ENCODE results near the gene DBP. TPM values are rescaled to one million over a fixed set of nuclear protein-coding genes. Genes with fewer than 3 reads are reported as not detected.

DBP gene
- total RNA-seq, 4 donors from 2014 or later = 8.7 to 13.8 (median 11.6) TPM

DNA sequence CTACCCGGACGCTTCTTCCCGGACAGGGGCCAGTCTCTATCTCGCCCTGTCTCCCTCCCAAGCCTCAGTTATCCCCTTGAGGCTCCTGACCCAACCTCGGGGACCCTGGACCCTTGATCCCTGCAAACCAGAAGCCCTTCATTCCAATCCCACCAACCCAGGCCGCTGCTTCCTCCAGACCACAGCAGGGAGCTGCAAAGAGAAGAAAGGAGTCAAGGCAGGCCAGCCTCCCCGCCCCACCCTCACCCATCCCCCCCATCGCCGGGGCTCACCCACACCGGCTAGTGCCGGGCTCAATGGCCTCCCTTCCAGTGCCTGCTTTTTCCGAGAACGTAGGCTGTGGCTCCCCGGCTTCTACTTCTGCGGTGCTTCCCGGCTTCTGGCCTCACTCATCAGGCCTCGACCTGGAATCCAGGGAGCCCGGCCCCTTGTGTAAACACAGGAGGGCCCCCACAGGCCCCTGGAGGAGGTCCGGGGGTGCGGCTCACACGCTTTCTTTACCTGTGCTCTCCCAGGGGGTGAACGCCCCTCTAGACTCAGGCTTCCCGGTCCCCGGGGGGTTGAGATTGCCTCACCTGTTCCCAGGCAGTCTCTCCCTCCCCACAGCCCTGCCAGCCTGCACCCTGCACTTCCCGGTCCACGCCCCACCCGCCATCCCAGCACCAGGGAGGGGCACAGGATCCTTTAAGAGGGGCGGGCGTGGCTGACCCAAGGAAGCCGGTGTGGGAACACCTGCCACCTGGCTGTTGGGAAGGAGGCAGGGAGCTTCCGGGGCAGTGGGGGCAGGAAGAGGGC is 22.5 kb downstream of the DBP start, which contains the start of gene FAM83E:
FAM83E (minus strand) TSS at position 641 of the 795 bp plus-strand sequence. CDS start 1,704 bp downstream, outside the sequence.
- in situ Hi-C loops (cut with MboI; ENCODE audit: low pct_ligation_motif_present in 1 of 4, low pct_unique_long_range_greater_than_20kb in 1 of 4, low sequenced_read_pairs in 3 of 4) = no loop called here
- H3K4me3 ChIP-seq = peak within 1 kb of the TSS in 3 of 4 donors; percentile 33 to 50 (median 36)
- peak; percentile 96 for DNase-seq
- peak within 1 kb of the TSS; percentile 90 to 97 (median 94) for H3K27ac ChIP-seq
- H3K27me3 ChIP-seq = no peaks in the 10 kb centered on the region
- H3K9me3 ChIP-seq = no peaks in the 10 kb centered on the region
- peaks cover 0 to 19% (median 6%) of the 10 kb centered on the region in 4 donors for H3K36me3 ChIP-seq
- TF ChIP-seq, protein P1, sequence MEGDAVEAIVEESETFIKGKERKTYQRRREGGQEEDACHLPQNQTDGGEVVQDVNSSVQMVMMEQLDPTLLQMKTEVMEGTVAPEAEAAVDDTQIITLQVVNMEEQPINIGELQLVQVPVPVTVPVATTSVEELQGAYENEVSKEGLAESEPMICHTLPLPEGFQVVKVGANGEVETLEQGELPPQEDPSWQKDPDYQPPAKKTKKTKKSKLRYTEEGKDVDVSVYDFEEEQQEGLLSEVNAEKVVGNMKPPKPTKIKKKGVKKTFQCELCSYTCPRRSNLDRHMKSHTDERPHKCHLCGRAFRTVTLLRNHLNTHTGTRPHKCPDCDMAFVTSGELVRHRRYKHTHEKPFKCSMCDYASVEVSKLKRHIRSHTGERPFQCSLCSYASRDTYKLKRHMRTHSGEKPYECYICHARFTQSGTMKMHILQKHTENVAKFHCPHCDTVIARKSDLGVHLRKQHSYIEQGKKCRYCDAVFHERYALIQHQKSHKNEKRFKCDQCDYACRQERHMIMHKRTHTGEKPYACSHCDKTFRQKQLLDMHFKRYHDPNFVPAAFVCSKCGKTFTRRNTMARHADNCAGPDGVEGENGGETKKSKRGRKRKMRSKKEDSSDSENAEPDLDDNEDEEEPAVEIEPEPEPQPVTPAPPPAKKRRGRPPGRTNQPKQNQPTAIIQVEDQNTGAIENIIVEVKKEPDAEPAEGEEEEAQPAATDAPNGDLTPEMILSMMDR (IDR thresholded peaks at IDR 0.05) = peak in 2 of 5 experiments; percentile 14 to 44
- TF ChIP-seq EP300 (IDR thresholded peaks at IDR 0.05; ENCODE audit: low read depth) = peak; percentile 69
- TF ChIP-seq POLR2AphosphoS5 (IDR thresholded peaks at IDR 0.05) = peak; percentile 37 to 93 (median 81)
- peak; percentile 91 for TF ChIP-seq POLR2A (IDR thresholded peaks at IDR 0.05)
- intact Hi-C loops (cut with DNase I; ENCODE audit: low total_unique reads) = no loop called here
- peaks cover 24 to 43% (median 42%) of the 10 kb centered on the region in 4 donors for H3K4me1 ChIP-seq
- 58% methylated on average over 24 of the region's 31 CpGs; no CpG with 5 or more reads in 1 of the 2 donors for WGBS, 2 donors (ENCODE audit: low coverage in 1 of 2)

DNA sequence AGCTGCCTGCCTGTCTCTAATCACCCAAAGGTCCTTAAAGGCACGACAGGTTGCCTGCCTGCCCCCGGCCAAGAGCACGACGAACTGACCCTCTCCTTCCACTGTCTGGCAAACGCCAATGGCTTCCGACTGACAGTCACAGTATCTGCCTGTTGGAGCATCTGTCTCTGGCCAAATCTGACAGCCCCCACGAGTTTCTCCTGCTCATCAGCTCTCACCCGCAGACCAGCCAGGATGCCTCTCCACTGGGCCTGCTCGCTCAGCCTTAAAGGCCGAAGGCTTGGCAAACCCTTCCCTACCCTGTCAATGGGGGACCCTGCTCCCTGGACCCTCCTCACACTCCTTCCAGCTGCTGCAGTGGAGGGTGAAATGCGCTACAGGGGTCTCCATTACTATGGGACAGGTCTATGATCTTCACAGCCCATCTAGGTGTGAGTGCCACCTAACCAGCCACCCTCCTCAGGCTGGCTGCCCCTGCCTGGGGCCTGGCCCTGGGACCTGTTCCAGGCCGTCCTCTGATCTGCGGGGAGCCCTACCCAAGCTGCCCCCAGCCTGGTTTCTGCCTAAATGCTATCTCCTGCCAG is 23.2 kb downstream of the DBP start:
- Histone ChIP-seq H3K36me3 (peaks cover 0 to 19% (median 6%) of the 10 kb centered on the region in 4 donors), H3K9me3 (no peaks in the 10 kb centered on the region), H3K4me3 (peak overlapping the region in 3 of 4 donors; percentile 33 to 50 (median 36)), H3K4me1 (peaks cover 24 to 41% (median 40%) of the 10 kb centered on the region in 4 donors), H3K27me3 (no peaks in the 10 kb centered on the region), H3K27ac (peak overlapping the region; percentile 90 to 97 (median 94))
- WGBS, 2 donors (ENCODE audit: low coverage in 1 of 2) = 46% methylated on average over 13 of the region's 13 CpGs; no CpG with 5 or more reads in 1 of the 2 donors
- intact Hi-C loops (cut with DNase I; ENCODE audit: low total_unique reads) = no loop called here
- DNase-seq = no peak
- TF ChIP-seq EP300 (IDR thresholded peaks at IDR 0.05; ENCODE audit: low read depth) (no peak), POLR2A (IDR thresholded peaks at IDR 0.05) (no peak)
- in situ Hi-C loops (cut with MboI; ENCODE audit: low pct_ligation_motif_present in 1 of 4, low pct_unique_long_range_greater_than_20kb in 1 of 4, low sequenced_read_pairs in 3 of 4) = no loop called here

DNA sequence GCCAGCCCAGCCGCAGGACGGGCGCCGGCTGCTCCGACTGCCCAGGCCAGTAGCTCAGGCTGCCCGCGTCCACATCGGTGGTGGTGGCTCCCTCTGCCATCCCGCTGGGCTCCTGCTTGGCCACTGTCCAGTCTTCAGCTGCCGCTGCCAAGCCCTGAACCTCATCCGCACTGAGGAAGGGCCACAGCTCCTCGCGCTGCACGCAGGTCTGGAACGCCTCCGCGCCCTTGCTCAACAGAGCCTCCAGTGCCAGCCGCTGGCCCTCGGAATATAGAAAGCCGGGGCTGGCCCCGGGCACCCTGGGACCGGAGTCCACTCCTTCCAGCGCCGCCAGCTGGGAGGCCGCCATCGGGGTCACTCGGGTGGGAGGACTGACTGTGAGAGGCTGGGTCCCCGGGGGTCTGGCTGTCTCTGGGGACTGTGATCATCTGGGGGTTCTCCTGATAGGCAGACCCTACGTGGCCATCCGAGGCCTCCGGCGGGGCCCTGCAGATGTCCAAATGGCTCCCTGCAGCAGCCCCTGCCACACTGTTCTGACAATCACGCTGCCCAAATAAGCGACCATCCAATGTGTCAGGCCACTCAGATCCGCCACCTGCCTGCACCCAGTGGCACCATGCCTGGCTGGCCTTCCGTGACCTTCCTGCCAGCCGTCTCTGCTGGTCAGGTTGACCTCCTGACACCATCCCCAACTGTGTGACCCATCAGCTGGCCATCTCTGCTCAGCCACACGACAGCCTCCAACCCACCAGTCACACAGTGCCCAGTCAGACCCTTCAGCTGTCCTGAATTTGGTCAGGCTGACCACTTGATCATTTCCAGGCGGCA is 23.9 kb downstream of the DBP start:
- DNase-seq = peak; percentile 72
- in situ Hi-C loops (cut with MboI; ENCODE audit: low pct_ligation_motif_present in 1 of 4, low pct_unique_long_range_greater_than_20kb in 1 of 4, low sequenced_read_pairs in 3 of 4) = no loop called here

DNA sequence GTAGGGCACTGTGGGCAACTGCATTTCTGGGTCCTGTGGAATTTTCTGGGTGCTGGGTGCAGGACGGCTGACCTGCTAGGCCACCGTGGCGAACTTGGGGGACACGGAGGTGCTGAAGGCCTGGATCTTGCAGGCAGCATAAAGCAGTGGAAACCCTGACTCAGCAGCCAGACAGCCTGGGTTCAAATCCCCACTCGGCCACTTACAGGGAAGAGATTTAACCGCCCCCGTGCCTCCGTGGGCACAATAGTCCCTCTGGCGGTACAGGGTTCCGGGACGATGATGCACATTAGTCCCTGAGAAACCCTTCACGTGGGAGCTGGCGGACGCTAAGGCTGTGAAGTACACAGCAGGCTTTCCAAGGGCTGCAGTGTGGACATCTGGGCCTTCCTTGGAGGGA is 25.3 kb downstream of the DBP start:
- 90% methylated on average over 14 of the region's 14 CpGs; no CpG with 5 or more reads in 1 of the 2 donors for WGBS, 2 donors (ENCODE audit: low coverage in 1 of 2)
- Histone ChIP-seq H3K36me3 (peaks cover 0 to 17% (median 5%) of the 10 kb centered on the region in 4 donors), H3K4me1 (peaks cover 14 to 25% (median 24%) of the 10 kb centered on the region in 4 donors), H3K27ac (no peak overlapping the region), H3K27me3 (no peaks in the 10 kb centered on the region), H3K9me3 (no peaks in the 10 kb centered on the region), H3K4me3 (no peak overlapping the region)
- intact Hi-C loops (cut with DNase I; ENCODE audit: low total_unique reads) = no loop called here
- in situ Hi-C loops (cut with MboI; ENCODE audit: low pct_ligation_motif_present in 1 of 4, low pct_unique_long_range_greater_than_20kb in 1 of 4, low sequenced_read_pairs in 3 of 4) = no loop called here
- DNase-seq = no peak
- TF ChIP-seq, protein P1 (IDR thresholded peaks at IDR 0.05) = no peak
- TF ChIP-seq EP300 (IDR thresholded peaks at IDR 0.05; ENCODE audit: low read depth) (no peak), POLR2AphosphoS5 (IDR thresholded peaks at IDR 0.05) (no peak), POLR2A (IDR thresholded peaks at IDR 0.05) (no peak)

More for the DNA sequence above, 23.9 kb downstream of the DBP start:
- WGBS, 2 donors (ENCODE audit: low coverage in 1 of 2) = 44% methylated on average over 25 of the region's 39 CpGs; no CpG with 5 or more reads in 1 of the 2 donors
- intact Hi-C loops (cut with DNase I; ENCODE audit: low total_unique reads) = no loop called here
- Histone ChIP-seq H3K4me1 (peaks cover 24 to 39% (median 38%) of the 10 kb centered on the region in 4 donors), H3K36me3 (peaks cover 0 to 19% (median 6%) of the 10 kb centered on the region in 4 donors), H3K9me3 (no peaks in the 10 kb centered on the region), H3K4me3 (peak overlapping the region in 3 of 4 donors; percentile 33 to 50 (median 36)), H3K27me3 (no peaks in the 10 kb centered on the region), H3K27ac (peak overlapping the region; percentile 90 to 97 (median 94))
- TF ChIP-seq POLR2AphosphoS5 (IDR thresholded peaks at IDR 0.05) (peak in 1 of 3 donors; percentile 33), POLR2A (IDR thresholded peaks at IDR 0.05) (peak; percentile 64), EP300 (IDR thresholded peaks at IDR 0.05; ENCODE audit: low read depth) (no peak)
- TF ChIP-seq, protein P1 (IDR thresholded peaks at IDR 0.05) = no peak
